Skeletal muscle cell (primary cell): ENCODE data around the gene ZSCAN12.
A peak's percentile ranks its signal among the peaks of the same experiment; 100 is the strongest.
"Not testable (repeated sequence)": the region's sequence is repeated elsewhere in the genome, so short reads cannot be mapped to it uniquely, and the experiment has no call there.

Experiments
- DNase-seq: peaks from one replicate; pipeline ENCODE4 v3.0.0-alpha.2; 2010; ENCODE audit warnings: low read depth
- H3K4me3 ChIP-seq: 2 replicates; pipeline ENCODE4 v1.5.1; 2011; ENCODE audit warnings: low read depth, mild to moderate bottlenecking, control low read depth, low read length, moderate library complexity

ZSCAN12 gene

GRCh38 chr6:28401172-28401571, 1.6 kb upstream of the ZSCAN12 start:
- H3K4me3 ChIP-seq, result no peak overlapping the region
- no peak for DNase-seq

GRCh38 chr6:28400122-28400451, 540 bp upstream of the ZSCAN12 start:
- peak overlapping the region; percentile 91 for H3K4me3 ChIP-seq
- DNase-seq, result no peak

- DNase-seq, result no peak
- no peak overlapping the region for H3K4me3 ChIP-seq
These were observed 3.6 kb downstream of the ZSCAN12 start for GRCh38 chr6:28395918-28396317.

GRCh38 chr6:28393912-28394662, 5.5 kb downstream of the ZSCAN12 start:
- no peak overlapping the region for H3K4me3 ChIP-seq
- no peak for DNase-seq

- no peak for DNase-seq
- no peak overlapping the region for H3K4me3 ChIP-seq
These were observed 8.9 kb downstream of the ZSCAN12 start for GRCh38 chr6:28390688-28391087.

GRCh38 chr6:28384143-28384533, 15.4 kb downstream of the ZSCAN12 start:
- no peak overlapping the region for H3K4me3 ChIP-seq
- DNase-seq, result no peak

GRCh38 chr6:28383235-28384142, 16.1 kb downstream of the ZSCAN12 start:
- peak; percentile 55 for DNase-seq
- H3K4me3 ChIP-seq, result peak overlapping the region; percentile 54

GRCh38 chr6:28380381-28380780, 19.2 kb downstream of the ZSCAN12 start:
- DNase-seq, result no peak

GRCh38 chr6:28378644-28379043, 20.9 kb downstream of the ZSCAN12 start:
- no peak overlapping the region for H3K4me3 ChIP-seq
- no peak for DNase-seq

More at GRCh38 chr6:28380381-28380780, 19.2 kb downstream of the ZSCAN12 start:
- H3K4me3 ChIP-seq, result no peak overlapping the region

- no peak overlapping the region for H3K4me3 ChIP-seq
- DNase-seq, result no peak
These were observed 21.7 kb downstream of the ZSCAN12 start for GRCh38 chr6:28377879-28378278.

GRCh38 chr6:28373925-28374324, 25.6 kb downstream of the ZSCAN12 start:
- no peak for DNase-seq
- H3K4me3 ChIP-seq, result no peak overlapping the region

- H3K4me3 ChIP-seq, result no peak overlapping the region
- DNase-seq, result no peak
These were observed 27.7 kb downstream of the ZSCAN12 start for GRCh38 chr6:28371706-28372451.

- DNase-seq, result no peak
- H3K4me3 ChIP-seq, result no peak overlapping the region
These were observed 28.3 kb downstream of the ZSCAN12 start for GRCh38 chr6:28371280-28371679.

- DNase-seq, result no peak
- H3K4me3 ChIP-seq, result no peak overlapping the region
These were observed 29.1 kb downstream of the ZSCAN12 start for GRCh38 chr6:28370440-28370839.

GRCh38 chr6:28369463-28369862, 30.1 kb downstream of the ZSCAN12 start:
- H3K4me3 ChIP-seq, result no peak overlapping the region
- no peak for DNase-seq

GRCh38 chr6:28368522-28368921, 31.0 kb downstream of the ZSCAN12 start:
- H3K4me3 ChIP-seq, result no peak overlapping the region
- no peak for DNase-seq

- not testable (repeated sequence) for H3K4me3 ChIP-seq, DNase-seq
These were observed 34.0 kb downstream of the ZSCAN12 start for GRCh38 chr6:28365590-28365989.

- no peak overlapping the region for H3K4me3 ChIP-seq
- DNase-seq, result no peak
These were observed 38.6 kb downstream of the ZSCAN12 start for GRCh38 chr6:28360961-28361360.

GRCh38 chr6:28359562-28359961, 40.0 kb downstream of the ZSCAN12 start:
- DNase-seq, H3K4me3 ChIP-seq: not testable (repeated sequence)

GRCh38 chr6:28357036-28357435, 42.5 kb downstream of the ZSCAN12 start:
- DNase-seq, result no peak
- H3K4me3 ChIP-seq, result no peak overlapping the region
